Activated T-cell treated with anti-CD3 and anti-CD28 coated beads, Interleukin-2, amount 50 U/mL, for 4 hours (primary cell): Measurements from ENCODE around the gene RCOR1. TPM values are rescaled to one million over a fixed set of nuclear protein-coding genes. Genes with fewer than 3 reads are reported as not detected.

Experiments used
- ATAC-seq, 2 donors: fragments of 200-7000 bp; cut with Tn5 transposase; one replicate each; pipeline ENCODE4 v1.10.0; 2021
- DNase-seq: peaks from one replicate; pipeline ENCODE4 v3.0.0-alpha.2; 2020
- H3K27me3 Mint-ChIP-seq: one replicate; pipeline ENCODE4 v1.8.0; 2021; ENCODE audit warnings: low read depth, mixed read lengths
- H3K36me3 Mint-ChIP-seq: one replicate; pipeline ENCODE4 v1.8.0; 2022; ENCODE audit warnings: mixed read lengths; ENCODE audit not compliant: insufficient read depth
- H3K4me1 Mint-ChIP-seq: one replicate; pipeline ENCODE4 v1.8.0; 2021; ENCODE audit warnings: low read depth, mixed read lengths
- H3K4me3 Mint-ChIP-seq: one replicate; pipeline ENCODE4 v1.8.0; 2021; ENCODE audit warnings: mild to moderate bottlenecking, moderate library complexity, mixed read lengths
- H3K9me3 Mint-ChIP-seq: one replicate; pipeline ENCODE4 v1.8.0; 2021; ENCODE audit warnings: mixed read lengths
- total RNA-seq, 3 donors: library from RNA; stranded (reverse); gene quantifications; one replicate each; pipeline ENCODE4 v1.2.1, GENCODE V29; 2021

The RCOR1 gene
- total RNA-seq, 3 donors from 2014 or later, result 12.5 to 14.7 (median 13.9) TPM

DNA sequence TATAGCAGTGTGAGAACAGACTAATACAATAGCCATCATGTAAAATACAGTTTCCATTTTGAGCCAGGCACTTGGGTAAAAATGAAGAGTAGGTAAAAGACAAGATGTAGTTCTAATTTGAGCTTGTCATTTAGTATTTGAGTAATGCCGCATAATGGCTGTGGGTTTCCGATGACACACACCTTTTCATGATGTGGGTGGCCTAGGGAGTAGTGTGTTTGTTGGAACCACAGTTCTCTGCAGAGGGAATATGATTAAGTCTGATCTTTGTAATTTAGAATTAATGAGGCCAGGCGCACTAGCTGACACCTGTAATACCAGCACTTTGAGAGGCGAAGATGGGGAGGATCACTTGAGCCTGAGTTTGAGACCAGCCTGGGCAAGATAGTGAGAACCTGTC lies 61.8 kb downstream of the RCOR1 start:
- Mint-ChIP-seq H3K36me3 (peaks cover 4% of the 10 kb centered on the region), H3K9me3 (peaks cover 5% of the 10 kb centered on the region), H3K27me3 (no peaks in the 10 kb centered on the region), H3K4me3 (no peak overlapping the region), H3K4me1 (peaks cover 31% of the 10 kb centered on the region)
- ATAC-seq (peak; percentile 91 to 92), DNase-seq (no peak)

DNA sequence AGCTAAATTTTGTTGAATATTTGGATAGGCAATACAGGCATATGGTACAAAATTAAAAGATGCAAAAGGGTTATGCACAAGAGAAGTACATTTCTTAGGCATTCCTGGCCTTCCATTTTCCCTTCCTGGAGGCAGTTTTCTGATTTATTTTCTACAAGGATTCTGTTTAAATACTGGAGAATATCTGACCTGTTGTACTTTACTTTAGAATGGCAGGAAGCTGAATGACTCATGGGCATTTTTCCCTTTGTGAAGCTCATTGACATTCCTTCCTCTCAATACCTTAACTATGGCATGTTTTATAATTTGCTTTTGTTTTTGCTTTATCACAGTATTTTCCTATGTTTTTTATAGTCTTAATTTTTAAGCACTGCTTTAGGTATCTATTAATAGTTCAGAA lies 62.7 kb downstream of the RCOR1 start:
- H3K27me3 Mint-ChIP-seq, result no peaks in the 10 kb centered on the region
- H3K9me3 Mint-ChIP-seq, result peaks cover 5% of the 10 kb centered on the region
- DNase-seq, result no peak
- peaks cover 33% of the 10 kb centered on the region for H3K4me1 Mint-ChIP-seq
- H3K36me3 Mint-ChIP-seq, result peaks cover 4% of the 10 kb centered on the region
- ATAC-seq, result no peak
- no peak overlapping the region for H3K4me3 Mint-ChIP-seq

DNA sequence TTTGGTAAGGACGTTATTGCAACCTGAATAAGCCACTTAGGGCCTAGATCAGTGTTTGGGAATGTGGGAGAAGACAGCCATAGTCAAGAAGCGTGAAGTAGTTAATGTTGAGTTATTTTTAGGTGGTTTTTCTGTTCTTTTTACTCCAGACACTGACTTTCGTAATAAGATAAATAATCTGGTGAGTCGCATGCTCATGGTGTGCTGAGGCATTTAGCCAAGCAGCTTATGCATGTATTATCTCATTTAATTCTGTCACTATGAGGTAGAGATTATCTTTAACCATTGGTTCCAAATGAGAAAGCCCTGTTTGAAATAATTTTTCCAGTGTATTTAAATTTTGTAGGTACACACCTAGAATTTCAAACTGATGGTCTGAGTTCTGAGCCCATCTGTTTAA lies 67.3 kb downstream of the RCOR1 start:
- Mint-ChIP-seq H3K27me3 (no peaks in the 10 kb centered on the region), H3K4me1 (peaks cover 34% of the 10 kb centered on the region), H3K9me3 (no peaks in the 10 kb centered on the region), H3K36me3 (peaks cover 3% of the 10 kb centered on the region), H3K4me3 (no peak overlapping the region)
- no peak for ATAC-seq
- DNase-seq, result no peak

DNA sequence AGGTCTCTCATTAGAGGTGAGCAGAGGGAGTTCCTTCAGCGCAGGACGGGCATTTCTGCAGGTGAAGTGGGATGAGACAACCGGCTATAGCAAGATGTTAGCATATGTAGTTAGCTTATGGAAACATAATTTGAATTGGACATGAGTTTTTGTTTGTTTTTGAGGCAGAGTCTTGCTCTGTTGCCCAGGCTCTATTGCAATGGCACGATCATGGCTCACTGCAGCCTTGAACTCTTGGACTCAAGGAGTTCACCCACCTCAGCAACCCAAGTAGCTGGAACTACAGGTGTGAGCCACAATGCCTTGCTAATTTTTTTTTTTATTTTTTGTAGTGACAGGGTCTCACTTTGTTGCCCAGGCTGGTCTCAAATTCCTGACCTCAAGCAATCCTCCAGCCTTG lies 69.2 kb downstream of the RCOR1 start:
- ATAC-seq (no peak), DNase-seq (no peak)
- Mint-ChIP-seq H3K36me3 (peaks cover 3% of the 10 kb centered on the region), H3K4me1 (peaks cover 31% of the 10 kb centered on the region), H3K9me3 (no peaks in the 10 kb centered on the region), H3K4me3 (no peak overlapping the region), H3K27me3 (no peaks in the 10 kb centered on the region)

DNA sequence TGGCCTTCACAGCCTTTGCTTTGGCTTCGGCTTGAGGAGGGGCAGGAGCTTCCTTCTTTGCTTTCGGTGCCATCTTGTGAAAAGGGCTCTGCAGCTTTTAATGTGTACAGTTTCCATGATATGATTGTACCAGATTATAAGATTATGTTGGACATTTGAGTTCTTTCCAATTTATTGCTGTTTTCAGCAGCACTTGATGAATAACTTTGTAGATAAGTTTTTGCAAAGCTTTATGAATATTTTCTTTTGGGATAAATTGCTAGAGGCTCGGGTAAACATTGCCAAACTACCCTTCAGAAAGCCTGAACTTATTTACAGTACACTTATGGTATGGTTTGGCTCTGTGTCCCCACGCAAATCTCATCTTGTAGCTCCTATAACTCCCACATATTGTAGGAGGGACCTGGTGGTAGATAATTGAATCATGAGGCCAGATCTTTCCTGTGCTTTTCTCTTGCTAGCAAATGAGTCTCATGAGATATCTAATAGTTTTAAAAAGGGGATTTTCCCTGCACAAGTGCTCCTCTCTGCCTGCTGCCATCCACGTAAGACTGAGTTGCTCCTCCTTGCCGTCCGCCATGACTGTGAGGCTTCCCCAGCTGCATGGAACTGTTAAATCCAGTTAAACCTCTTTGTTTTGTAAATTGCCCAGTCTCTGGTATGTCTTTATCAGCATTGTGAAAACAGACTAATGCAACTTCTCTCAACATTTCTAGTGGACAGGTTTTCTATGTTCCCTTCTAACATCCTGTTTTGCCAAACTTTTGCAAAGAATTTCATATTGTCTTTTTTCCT lies 70.4 kb downstream of the RCOR1 start:
- H3K4me1 Mint-ChIP-seq, result peaks cover 34% of the 10 kb centered on the region
- H3K27me3 Mint-ChIP-seq, result no peaks in the 10 kb centered on the region
- no peak for ATAC-seq
- DNase-seq, result no peak
- H3K4me3 Mint-ChIP-seq, result no peak overlapping the region
- no peaks in the 10 kb centered on the region for H3K9me3 Mint-ChIP-seq
- H3K36me3 Mint-ChIP-seq, result peaks cover 7% of the 10 kb centered on the region

DNA sequence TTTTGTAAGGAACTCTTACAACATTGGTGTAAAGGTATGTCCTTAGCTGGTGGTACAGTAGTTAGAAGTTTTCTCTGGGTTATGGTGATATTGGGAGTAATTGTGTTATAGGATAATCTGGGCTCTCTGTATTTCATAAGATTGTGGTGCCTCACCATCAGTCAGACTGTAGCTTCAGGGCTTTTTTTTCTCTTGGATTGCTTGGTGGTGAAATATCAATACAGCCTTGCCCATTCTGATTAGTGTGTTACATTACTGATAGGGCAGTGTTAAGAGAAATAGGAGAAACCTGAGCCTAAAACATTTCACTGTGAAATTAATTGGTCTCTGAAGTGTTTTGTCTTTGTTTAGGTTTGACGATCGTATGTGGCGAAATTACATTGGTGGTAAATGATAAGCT lies 71.0 kb downstream of the RCOR1 start:
- Mint-ChIP-seq H3K4me3 (no peak overlapping the region), H3K4me1 (peaks cover 32% of the 10 kb centered on the region), H3K27me3 (no peaks in the 10 kb centered on the region), H3K36me3 (peaks cover 8% of the 10 kb centered on the region), H3K9me3 (no peaks in the 10 kb centered on the region)
- DNase-seq (no peak), ATAC-seq (no peak)

DNA sequence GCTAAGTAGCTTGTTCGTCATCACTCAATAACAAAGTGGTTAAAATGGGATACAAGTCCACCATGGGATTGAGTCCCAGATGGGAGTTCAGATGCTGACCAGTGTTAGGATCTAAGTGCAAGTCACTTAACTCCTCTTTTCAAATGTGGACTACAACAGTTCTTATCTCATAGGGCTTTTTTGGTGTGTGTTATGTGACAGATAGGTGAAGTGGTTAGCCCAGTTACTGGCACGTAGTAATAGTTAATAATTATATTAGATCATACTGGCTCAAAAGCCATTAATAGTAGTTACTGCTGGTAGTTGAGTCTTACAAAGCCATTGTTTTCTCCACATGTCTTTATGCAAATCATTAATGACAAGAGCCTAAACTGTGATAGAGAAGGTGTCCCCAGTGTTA lies 73.2 kb downstream of the RCOR1 start:
- Mint-ChIP-seq H3K4me3 (no peak overlapping the region), H3K27me3 (no peaks in the 10 kb centered on the region), H3K4me1 (peaks cover 25% of the 10 kb centered on the region), H3K9me3 (no peaks in the 10 kb centered on the region), H3K36me3 (peaks cover 9% of the 10 kb centered on the region)
- DNase-seq, result no peak
- ATAC-seq, result no peak

DNA sequence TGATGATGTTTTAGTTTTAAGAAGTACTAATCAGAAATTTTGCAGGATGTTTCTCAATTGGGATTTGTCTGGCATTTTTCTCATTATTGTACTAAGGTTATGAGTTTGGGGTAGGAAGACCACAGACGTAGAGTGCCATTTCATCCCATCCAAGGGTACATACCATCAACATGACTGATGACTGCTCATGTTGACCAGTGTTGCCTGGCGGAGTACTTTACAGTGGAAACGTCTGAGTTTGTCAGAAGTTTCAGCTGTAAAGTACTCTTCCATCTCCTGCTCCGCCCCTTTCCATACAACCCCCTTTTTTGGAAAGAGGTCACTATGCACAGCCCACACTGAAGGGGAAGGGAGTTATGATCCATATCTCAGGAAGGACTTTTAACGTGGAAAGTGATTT lies 74.2 kb downstream of the RCOR1 start:
- DNase-seq (no peak), ATAC-seq (no peak)
- peaks cover 22% of the 10 kb centered on the region for H3K4me1 Mint-ChIP-seq
- H3K36me3 Mint-ChIP-seq, result peaks cover 11% of the 10 kb centered on the region
- H3K4me3 Mint-ChIP-seq, result no peak overlapping the region
- H3K27me3 Mint-ChIP-seq, result no peaks in the 10 kb centered on the region
- no peaks in the 10 kb centered on the region for H3K9me3 Mint-ChIP-seq

DNA sequence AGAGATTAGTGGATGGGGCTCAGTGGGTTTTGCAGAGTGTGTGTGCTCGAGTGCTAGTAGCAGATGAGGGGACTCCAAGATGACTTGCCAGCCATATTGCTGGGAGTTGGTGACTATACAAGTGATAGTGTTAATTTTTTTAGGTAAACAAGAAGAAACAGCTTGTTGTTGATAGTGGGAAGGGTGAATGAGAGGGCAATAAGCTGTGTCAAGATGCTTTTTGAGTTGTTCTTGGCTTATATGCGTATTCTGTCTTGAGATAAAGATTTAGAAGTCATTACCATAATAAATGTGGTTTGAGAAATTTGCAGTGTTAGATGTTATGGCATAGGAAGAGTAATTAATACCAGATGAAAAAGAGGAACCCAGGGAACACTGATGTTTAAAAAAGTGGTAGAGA lies 75.3 kb downstream of the RCOR1 start:
- no peak for ATAC-seq
- H3K4me1 Mint-ChIP-seq, result peaks cover 17% of the 10 kb centered on the region
- peaks cover 14% of the 10 kb centered on the region for H3K36me3 Mint-ChIP-seq
- DNase-seq, result no peak
- H3K4me3 Mint-ChIP-seq, result no peak overlapping the region
- peaks cover 4% of the 10 kb centered on the region for H3K9me3 Mint-ChIP-seq
- no peaks in the 10 kb centered on the region for H3K27me3 Mint-ChIP-seq

DNA sequence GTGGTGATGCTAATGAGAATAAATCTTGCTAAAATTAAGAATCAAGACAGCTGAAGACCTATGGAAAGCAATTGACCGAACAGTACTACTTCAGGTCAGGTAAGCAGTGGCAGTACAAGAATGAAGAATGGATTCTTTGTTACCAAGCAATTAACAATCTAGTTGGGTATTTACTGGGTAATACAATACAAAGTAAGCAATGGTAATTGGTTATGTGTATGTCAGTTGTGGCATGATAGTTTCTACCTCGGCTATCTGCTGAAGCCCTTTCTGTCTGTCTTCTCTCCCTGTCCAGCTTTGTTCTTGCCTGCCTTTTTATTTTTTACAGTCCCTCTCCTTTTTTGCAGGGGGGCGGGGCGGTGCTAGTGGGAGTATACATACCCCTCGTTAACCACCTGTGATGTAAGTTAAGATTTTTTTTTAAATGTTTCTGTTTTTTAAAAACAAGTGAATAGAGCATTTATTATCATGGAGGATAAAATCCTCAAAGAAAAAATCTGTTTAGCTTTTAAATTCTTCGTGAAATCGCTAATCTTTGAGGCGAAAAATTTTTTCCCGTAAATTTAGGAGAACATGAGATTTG lies 75.9 kb downstream of the RCOR1 start:
- no peak overlapping the region for H3K4me3 Mint-ChIP-seq
- H3K27me3 Mint-ChIP-seq, result no peaks in the 10 kb centered on the region
- H3K4me1 Mint-ChIP-seq, result peaks cover 11% of the 10 kb centered on the region
- ATAC-seq (no peak), DNase-seq (no peak)
- H3K36me3 Mint-ChIP-seq, result peaks cover 12% of the 10 kb centered on the region
- peaks cover 5% of the 10 kb centered on the region for H3K9me3 Mint-ChIP-seq

DNA sequence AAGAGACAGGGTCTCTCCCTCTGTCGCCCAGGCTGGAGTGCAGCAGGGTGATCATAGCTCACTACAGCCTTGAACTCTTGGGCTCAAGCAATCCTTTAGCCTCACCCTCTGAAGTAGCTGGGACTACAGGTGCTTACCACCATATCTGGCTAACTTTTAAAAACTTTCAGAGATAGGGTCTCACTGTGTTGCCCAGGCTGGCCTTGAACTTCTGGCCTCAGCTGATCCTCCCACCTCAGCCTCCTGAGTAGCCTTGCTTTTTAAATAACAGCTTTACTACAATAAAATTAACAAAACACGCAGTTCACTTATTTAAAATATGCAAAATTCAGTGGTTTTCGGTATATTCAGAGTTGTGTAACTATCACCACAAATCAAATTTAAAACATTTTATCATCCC lies 79.0 kb downstream of the RCOR1 start:
- no peak for DNase-seq
- no peak overlapping the region for H3K4me3 Mint-ChIP-seq
- ATAC-seq, result no peak

DNA sequence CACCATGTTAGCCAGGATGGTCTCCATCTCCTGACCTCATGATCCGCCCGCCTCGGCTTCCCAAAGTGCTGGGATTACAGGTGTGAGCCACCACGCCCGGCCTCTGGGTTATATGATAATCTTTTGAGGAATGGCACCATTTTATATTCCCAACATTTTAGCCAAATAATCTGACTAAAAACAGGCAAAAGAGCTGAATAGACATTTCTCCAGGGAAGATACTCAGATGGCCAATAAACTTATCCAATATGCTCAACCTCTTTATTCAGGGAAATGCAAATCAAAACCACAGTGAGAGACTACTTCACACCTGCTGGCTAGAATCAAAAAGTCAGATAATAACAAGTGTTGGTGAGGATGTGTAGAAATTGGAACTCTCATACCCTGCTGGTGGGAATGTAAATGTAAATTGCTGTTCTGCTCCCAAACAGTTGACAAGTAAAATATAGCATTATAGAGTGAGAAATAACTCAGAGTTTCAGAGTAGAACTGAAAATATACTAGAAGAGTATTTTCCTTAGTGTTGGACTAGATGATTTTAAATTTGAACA lies 80.0 kb downstream of the RCOR1 start:
- ATAC-seq, result no peak
- peaks cover 14% of the 10 kb centered on the region for H3K36me3 Mint-ChIP-seq
- H3K9me3 Mint-ChIP-seq, result peaks cover 5% of the 10 kb centered on the region
- no peaks in the 10 kb centered on the region for H3K27me3 Mint-ChIP-seq
- peaks cover 7% of the 10 kb centered on the region for H3K4me1 Mint-ChIP-seq
- no peak for DNase-seq
- no peak overlapping the region for H3K4me3 Mint-ChIP-seq

More for the DNA sequence above, 79.0 kb downstream of the RCOR1 start:
- Mint-ChIP-seq H3K36me3 (peaks cover 15% of the 10 kb centered on the region), H3K9me3 (peaks cover 5% of the 10 kb centered on the region), H3K4me1 (peaks cover 8% of the 10 kb centered on the region), H3K27me3 (no peaks in the 10 kb centered on the region)

DNA sequence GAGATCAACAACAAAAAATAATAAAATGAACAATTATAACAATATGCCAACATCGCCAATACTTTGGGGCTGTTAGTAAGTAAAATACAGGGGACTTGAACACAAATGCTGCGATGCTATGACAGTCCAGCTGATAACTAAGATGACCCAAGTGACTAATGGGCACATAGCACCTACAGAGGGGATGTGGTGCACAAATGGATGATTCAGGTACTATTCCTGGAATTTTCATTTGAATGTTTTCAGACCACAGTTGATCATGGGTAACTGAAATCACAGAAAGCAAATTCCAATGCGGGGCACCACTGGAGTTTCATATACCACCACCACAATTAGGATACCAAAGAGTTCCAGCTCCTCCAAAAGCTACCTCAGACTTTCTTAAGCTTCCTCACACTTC lies 82.9 kb downstream of the RCOR1 start:
- no peak for DNase-seq
- Mint-ChIP-seq H3K9me3 (peaks cover 5% of the 10 kb centered on the region), H3K4me3 (no peak overlapping the region), H3K27me3 (no peaks in the 10 kb centered on the region), H3K4me1 (peaks cover 3% of the 10 kb centered on the region), H3K36me3 (peaks cover 8% of the 10 kb centered on the region)
- no peak for ATAC-seq

DNA sequence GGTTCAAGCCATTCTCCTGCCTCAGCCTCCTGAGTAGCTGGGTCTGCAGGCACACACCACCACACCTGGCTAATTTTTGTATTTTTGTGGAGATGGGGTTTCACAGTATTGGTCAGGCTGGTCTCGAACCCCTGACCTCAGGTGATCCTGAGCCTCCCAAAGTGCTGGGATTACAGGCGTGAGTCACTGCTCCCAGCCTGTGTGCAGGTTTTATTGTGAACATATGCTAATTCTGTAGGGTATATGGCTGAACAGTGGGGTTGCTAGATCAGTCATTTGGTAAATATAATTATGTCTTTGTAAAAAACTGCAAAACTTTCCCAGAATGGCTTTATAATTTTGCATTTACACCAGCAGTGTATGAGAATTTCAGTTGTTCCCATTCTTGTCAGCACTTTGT lies 85.9 kb downstream of the RCOR1 start:
- H3K27me3 Mint-ChIP-seq, result no peaks in the 10 kb centered on the region
- H3K4me3 Mint-ChIP-seq, result no peak overlapping the region
- H3K36me3 Mint-ChIP-seq, result peaks cover 10% of the 10 kb centered on the region
- no peaks in the 10 kb centered on the region for H3K9me3 Mint-ChIP-seq
- H3K4me1 Mint-ChIP-seq, result peaks cover 3% of the 10 kb centered on the region
- no peak for ATAC-seq
- DNase-seq, result no peak
